Trophoblast cell (in vitro differentiated cells and primary cell): Measurements from ENCODE around the gene CAMSAP2.

Experiments used
- DNase-seq, 2 donors: peaks; one replicate each; pipeline ENCODE4 v3.0.0-alpha.2; 2016
- H2AFZ ChIP-seq: 2 replicates; pipeline ENCODE4 v1.6.1; 2013; ENCODE audit warnings: low read length, moderate library complexity, mild to moderate bottlenecking; ENCODE audit not compliant: insufficient read depth, poor library complexity
- H2AK5ac ChIP-seq: 2 replicates; pipeline ENCODE4 v1.6.1; 2013; ENCODE audit warnings: mild to moderate bottlenecking, low read length
- H2BK120ac ChIP-seq: 2 replicates; pipeline ENCODE4 v1.6.1; 2013; ENCODE audit warnings: low read length, mild to moderate bottlenecking, moderate library complexity; ENCODE audit not compliant: insufficient read depth, poor library complexity
- H2BK12ac ChIP-seq: 2 replicates; pipeline ENCODE4 v1.6.1; 2013; ENCODE audit warnings: mild to moderate bottlenecking, low read length, moderate library complexity
- H2BK5ac ChIP-seq: 2 replicates; pipeline ENCODE4 v1.6.1; 2013; ENCODE audit warnings: low read length, low read depth, moderate library complexity, mild to moderate bottlenecking; ENCODE audit not compliant: poor library complexity
- H3K14ac ChIP-seq: 2 replicates; pipeline ENCODE4 v1.6.1; 2013; ENCODE audit warnings: mild to moderate bottlenecking, low read length
- H3K18ac ChIP-seq: 2 replicates; pipeline ENCODE4 v1.6.1; 2013; ENCODE audit warnings: mild to moderate bottlenecking, low read length
- H3K23ac ChIP-seq: 2 replicates; pipeline ENCODE4 v1.6.1; 2013; ENCODE audit warnings: low read length
- H3K27ac ChIP-seq: 2 replicates; pipeline ENCODE4 v1.5.1; 2013; ENCODE audit warnings: low read depth, mild to moderate bottlenecking, inconsistent platforms, low read length, moderate library complexity
- H3K27me3 ChIP-seq: 2 replicates; pipeline ENCODE4 v1.6.1; 2013; ENCODE audit warnings: inconsistent platforms, mild to moderate bottlenecking, low read length, moderate library complexity; ENCODE audit not compliant: insufficient read depth
- H3K36me3 ChIP-seq, 2 experiments: 1 replicate in 1 of 2; 2 replicates in 1 of 2; pipeline ENCODE4 v1.6.1; 2013; ENCODE audit warnings: low read length in 2 of 2, mild to moderate bottlenecking in 2 of 2, moderate library complexity in 1 of 2; ENCODE audit not compliant: insufficient read depth in 2 of 2, control insufficient read depth in 1 of 2
- H3K4ac ChIP-seq: 2 replicates; pipeline ENCODE4 v1.6.1; 2013; ENCODE audit warnings: low read depth, mild to moderate bottlenecking, low read length, moderate library complexity
- H3K4me1 ChIP-seq, 2 experiments: 1 replicate in 1 of 2; 2 replicates in 1 of 2; pipeline ENCODE4 v1.6.1; 2013; ENCODE audit warnings: low read length in 2 of 2, mild to moderate bottlenecking in 2 of 2, moderate library complexity in 1 of 2; ENCODE audit not compliant: insufficient read depth in 2 of 2, control insufficient read depth in 1 of 2
- H3K4me2 ChIP-seq: 2 replicates; pipeline ENCODE4 v1.6.1; 2013; ENCODE audit warnings: inconsistent platforms, mild to moderate bottlenecking, low read length, moderate library complexity
- H3K4me3 ChIP-seq: 2 replicates; pipeline ENCODE4 v1.5.1; 2013; ENCODE audit warnings: mild to moderate bottlenecking, low read depth, low read length, inconsistent platforms
- H3K79me1 ChIP-seq: one replicate; pipeline ENCODE4 v1.6.1; 2013; ENCODE audit warnings: low read length
- H3K79me2 ChIP-seq: 2 replicates; pipeline ENCODE4 v1.6.1; 2013; ENCODE audit warnings: low read length, mild to moderate bottlenecking; ENCODE audit not compliant: control insufficient read depth, insufficient read depth, poor library complexity
- H3K9ac ChIP-seq: 2 replicates; pipeline ENCODE4 v1.6.1; 2013; ENCODE audit warnings: mild to moderate bottlenecking, low read length
- H3K9me3 ChIP-seq: 2 replicates; pipeline ENCODE4 v1.6.1; 2013; ENCODE audit warnings: low read depth, mild to moderate bottlenecking, control low read depth, inconsistent platforms, low read length; ENCODE audit not compliant: insufficient read depth
- H4K12ac ChIP-seq: 2 replicates; pipeline ENCODE4 v1.6.1; 2013; ENCODE audit warnings: low read depth, mild to moderate bottlenecking, low read length, moderate library complexity
- H4K8ac ChIP-seq: 2 replicates; pipeline ENCODE4 v1.6.1; 2013; ENCODE audit warnings: low read depth, mild to moderate bottlenecking, low read length, moderate library complexity
- H4K91ac ChIP-seq: one replicate; pipeline ENCODE4 v1.6.1; 2013; ENCODE audit warnings: low read depth, mild to moderate bottlenecking, low read length, moderate library complexity
- WGBS: extraction: QIAGEN DNeasy Blood & Tissue Kit; methylation state at CpG from one replicate; pipeline ENCODE4 v1.1.7; 2013; ENCODE audit warnings: missing lambda C conversion rate; ENCODE audit not compliant: insufficient read length, insufficient coverage; ENCODE audit errors: extremely low coverage; 5-methylcytosine and 5-hydroxymethylcytosine counted together

Gene CAMSAP2

GRCh38 chr1:200909071-200909470, 170.4 kb downstream of the CAMSAP2 start:
- no peak overlapping the region for H2BK12ac ChIP-seq
- peaks cover 45 to 59% of the 10 kb centered on the region in 2 experiments for H3K36me3 ChIP-seq
- no peak overlapping the region for H3K4ac ChIP-seq
- H4K8ac ChIP-seq, result no peak overlapping the region
- no peaks in the 10 kb centered on the region for H3K79me1 ChIP-seq
- no peak overlapping the region for H4K12ac ChIP-seq
- no peak overlapping the region for H2AFZ ChIP-seq
- no peak overlapping the region for H2BK5ac ChIP-seq
- H3K4me1 ChIP-seq, result peaks cover 8 to 11% of the 10 kb centered on the region in 2 experiments
- H3K79me2 ChIP-seq, result no peaks in the 10 kb centered on the region
- no peak overlapping the region for H4K91ac ChIP-seq
- no peaks in the 10 kb centered on the region for H3K9me3 ChIP-seq
- H3K4me3 ChIP-seq, result no peak overlapping the region
- H3K27me3 ChIP-seq, result no peaks in the 10 kb centered on the region
- no peak overlapping the region for H3K9ac ChIP-seq
- no peak overlapping the region for H3K27ac ChIP-seq
- DNase-seq, result no peak
- no peak overlapping the region for H3K4me2 ChIP-seq
- no peak overlapping the region for H2BK120ac ChIP-seq
- WGBS, result no CpG with 5 or more reads among the region's 5 CpGs
- no peak overlapping the region for H3K14ac ChIP-seq
- H2AK5ac ChIP-seq, result no peak overlapping the region
- peak overlapping the region; percentile 29 for H3K18ac ChIP-seq
- no peak overlapping the region for H3K23ac ChIP-seq

DNA sequence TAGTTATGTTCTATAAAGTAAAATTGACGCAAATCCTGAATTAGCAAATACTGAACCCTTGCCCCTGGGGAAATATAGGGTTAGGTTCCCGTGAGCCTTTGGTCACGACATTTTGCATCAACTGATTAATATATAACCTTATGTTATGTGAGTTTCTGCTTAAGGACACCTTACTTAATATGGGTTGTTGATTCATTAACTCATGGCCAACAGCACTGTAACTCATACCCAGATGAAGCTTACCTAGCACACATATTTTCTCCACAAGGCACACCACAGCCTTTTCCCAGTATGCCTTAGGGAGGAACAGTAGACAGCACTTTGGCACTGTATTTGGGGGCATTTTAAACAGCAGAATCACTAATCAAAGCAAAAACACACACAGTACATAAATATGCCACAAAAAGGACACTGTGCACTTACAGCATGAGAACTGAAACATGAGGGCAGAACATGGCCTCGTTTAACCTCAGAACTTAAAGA, 171.1 kb downstream of the CAMSAP2 start:
- DNase-seq, result no peak
- H3K4me2 ChIP-seq, result no peak overlapping the region
- no peak overlapping the region for H3K9ac ChIP-seq
- H3K23ac ChIP-seq, result no peak overlapping the region
- no peaks in the 10 kb centered on the region for H3K9me3 ChIP-seq
- H3K27ac ChIP-seq, result no peak overlapping the region
- H3K14ac ChIP-seq, result no peak overlapping the region
- no peak overlapping the region for H3K4me3 ChIP-seq
- H3K18ac ChIP-seq, result no peak overlapping the region
- H3K79me1 ChIP-seq, result no peaks in the 10 kb centered on the region
- H2AFZ ChIP-seq, result no peak overlapping the region
- H2BK12ac ChIP-seq, result no peak overlapping the region
- H3K79me2 ChIP-seq, result no peaks in the 10 kb centered on the region
- H4K12ac ChIP-seq, result no peak overlapping the region
- no peaks in the 10 kb centered on the region for H3K27me3 ChIP-seq
- H2AK5ac ChIP-seq, result no peak overlapping the region
- no peak overlapping the region for H4K91ac ChIP-seq
- H2BK5ac ChIP-seq, result no peak overlapping the region
- no peak overlapping the region for H4K8ac ChIP-seq
- H3K4me1 ChIP-seq, result peaks cover 8 to 11% of the 10 kb centered on the region in 2 experiments
- no CpG with 5 or more reads among the region's 4 CpGs for WGBS
- H3K4ac ChIP-seq, result no peak overlapping the region
- no peak overlapping the region for H2BK120ac ChIP-seq
- peaks cover 49 to 57% of the 10 kb centered on the region in 2 experiments for H3K36me3 ChIP-seq
